Measurements from ENCODE around the gene DOCK3. TPM values are rescaled to one million over a fixed set of nuclear protein-coding genes. Genes with fewer than 3 reads are reported as not detected.

DOCK3 gene
- total RNA-seq, 1 donor from 2014 or later, result 6.2 TPM

GRCh38 chr3:50648313-50648712, 26.4 kb upstream of the DOCK3 start:
- intact Hi-C loops (cut with DNase I), result loop anchor here (5.0 kb wide), 1 partner anchor 191 kb away; no protein-coding TSS in a partner anchor
- no peak for DNase-seq (ENCODE audit: low spot score)
- no peak for ATAC-seq

GRCh38 chr3:50648944-50649343, 25.8 kb upstream of the DOCK3 start:
- intact Hi-C loops (cut with DNase I), result loop anchor here (5.0 kb wide), 1 partner anchor 192 kb away; no protein-coding TSS in a partner anchor
- ATAC-seq (no peak), DNase-seq (ENCODE audit: low spot score) (no peak)

- peak; percentile 57 for ATAC-seq
- no peak for DNase-seq (ENCODE audit: low spot score)
- intact Hi-C loops (cut with DNase I), result loop anchor here (5.0 kb wide), 1 partner anchor 192 kb away; no protein-coding TSS in a partner anchor
These were observed 25.2 kb upstream of the DOCK3 start for GRCh38 chr3:50649451-50649931.

- ATAC-seq (no peak), DNase-seq (ENCODE audit: low spot score) (no peak)
- intact Hi-C loops (cut with DNase I), result no loop called here
These were observed 24.7 kb upstream of the DOCK3 start for GRCh38 chr3:50650018-50650417.

- intact Hi-C loops (cut with DNase I), result no loop called here
- no peak for ATAC-seq
- DNase-seq (ENCODE audit: low spot score), result no peak
These were observed 23.3 kb upstream of the DOCK3 start for GRCh38 chr3:50651445-50651844.

- DNase-seq (ENCODE audit: low spot score), result no peak
- intact Hi-C loops (cut with DNase I), result no loop called here
- ATAC-seq, result no peak
These were observed 22.7 kb upstream of the DOCK3 start for GRCh38 chr3:50651920-50652529.

GRCh38 chr3:50652709-50653108, 22.0 kb upstream of the DOCK3 start:
- intact Hi-C loops (cut with DNase I), result no loop called here
- DNase-seq (ENCODE audit: low spot score) (no peak), ATAC-seq (peak; percentile 27)

- intact Hi-C loops (cut with DNase I), result no loop called here
- DNase-seq (ENCODE audit: low spot score) (no peak), ATAC-seq (no peak)
These were observed 20.7 kb upstream of the DOCK3 start for GRCh38 chr3:50653937-50654595.

- intact Hi-C loops (cut with DNase I), result no loop called here
- no peak for ATAC-seq
These were observed 19.5 kb upstream of the DOCK3 start for GRCh38 chr3:50655009-50655830.

GRCh38 chr3:50656417-50657195, 18.1 kb upstream of the DOCK3 start:
- DNase-seq (ENCODE audit: low spot score), result no peak
- intact Hi-C loops (cut with DNase I), result no loop called here
- ATAC-seq, result no peak

More at GRCh38 chr3:50655009-50655830, 19.5 kb upstream of the DOCK3 start:
- DNase-seq (ENCODE audit: low spot score), result no peak

- ATAC-seq (no peak), DNase-seq (ENCODE audit: low spot score) (no peak)
- intact Hi-C loops (cut with DNase I), result no loop called here
These were observed 17.3 kb upstream of the DOCK3 start for GRCh38 chr3:50657407-50657806.

- DNase-seq (ENCODE audit: low spot score), result no peak
- intact Hi-C loops (cut with DNase I), result no loop called here
- ATAC-seq, result no peak
These were observed 16.9 kb upstream of the DOCK3 start for GRCh38 chr3:50657816-50658215.

GRCh38 chr3:50658416-50658815, 16.3 kb upstream of the DOCK3 start:
- no peak for ATAC-seq
- intact Hi-C loops (cut with DNase I), result no loop called here
- DNase-seq (ENCODE audit: low spot score), result peak; percentile 40

- DNase-seq (ENCODE audit: low spot score), result peak; percentile 39
- intact Hi-C loops (cut with DNase I), result no loop called here
- ATAC-seq, result no peak
These were observed 15.9 kb upstream of the DOCK3 start for GRCh38 chr3:50658831-50659230.

- no peak for ATAC-seq
- intact Hi-C loops (cut with DNase I), result no loop called here
- DNase-seq (ENCODE audit: low spot score), result peak; percentile 25
These were observed 14.3 kb upstream of the DOCK3 start for GRCh38 chr3:50660386-50660785.

GRCh38 chr3:50661321-50661837, 13.3 kb upstream of the DOCK3 start:
- DNase-seq (ENCODE audit: low spot score) (peak; percentile 17), ATAC-seq (no peak)
- intact Hi-C loops (cut with DNase I), result no loop called here

- intact Hi-C loops (cut with DNase I), result no loop called here
- ATAC-seq, result no peak
- DNase-seq (ENCODE audit: low spot score), result peak; percentile 13
These were observed 12.3 kb upstream of the DOCK3 start for GRCh38 chr3:50662408-50662807.

- intact Hi-C loops (cut with DNase I), result no loop called here
These were observed 9.5 kb upstream of the DOCK3 start for GRCh38 chr3:50665081-50665840.

More at GRCh38 chr3:50665081-50665840, 9.5 kb upstream of the DOCK3 start:
- no peak for DNase-seq (ENCODE audit: low spot score)
- peak; percentile 20 for ATAC-seq

Data from sciatic nerve (tissue), 2 donors.